PFSK-1 (cell line): ENCODE results near the gene ANO9.

Experiments used
- FOXP2 ChIP-seq: optimal IDR thresholded peaks from 2 replicates; pipeline ENCODE3; 2011; ENCODE audit warnings: borderline replicate concordance, control low read depth, inconsistent platforms; ENCODE audit not compliant: insufficient read depth; ENCODE audit errors: extremely low read length, extremely low read depth
- POLR2AphosphoS5 ChIP-seq: IDR thresholded peaks from 2 replicates; pipeline ENCODE4 v1.6.1; 2012; ENCODE audit warnings: low read depth, mild to moderate bottlenecking, control low read depth, low read length, moderate library complexity
- SIN3A ChIP-seq: IDR thresholded peaks from 2 replicates; pipeline ENCODE4 v1.6.1; 2012; ENCODE audit warnings: mild to moderate bottlenecking, low read length, moderate library complexity, borderline replicate concordance; ENCODE audit not compliant: insufficient read depth
- TAF1 ChIP-seq: IDR thresholded peaks from 2 replicates; pipeline ENCODE4 v1.6.1; 2012; ENCODE audit warnings: low read length, control low read depth, borderline replicate concordance; ENCODE audit not compliant: insufficient read depth
- TF ChIP-seq, protein P1 (sequence below), 2 experiments: IDR thresholded peaks; 2 replicates each; pipeline versions ENCODE4 v1.6.1 to v1.8.0; 2011 to 2012; ENCODE audit warnings: low read depth in 2 of 2, low read length in 2 of 2, control low read depth in 1 of 2, inconsistent platforms in 1 of 2, mild to moderate bottlenecking in 1 of 2, moderate library complexity in 1 of 2; ENCODE audit not compliant: insufficient read depth in 1 of 2

Gene ANO9

DNA sequence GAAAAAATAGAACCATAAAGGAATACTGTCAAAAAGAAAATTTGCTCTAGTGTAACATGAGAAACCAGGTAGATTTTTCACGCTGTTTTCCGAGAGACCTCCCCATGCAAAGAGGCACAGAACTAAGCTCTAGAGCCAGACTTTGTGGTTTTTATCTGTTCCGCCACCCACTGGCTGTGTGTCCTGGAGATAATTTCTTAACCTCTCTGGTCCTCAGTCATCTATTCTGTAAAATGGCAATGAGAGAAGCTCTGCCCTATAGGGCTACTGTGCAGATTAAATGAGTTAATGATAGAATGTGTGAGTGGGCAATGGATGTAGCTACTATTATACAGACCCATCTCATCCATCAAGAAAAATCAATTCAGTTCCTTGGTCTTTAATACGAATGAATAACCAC, 17.6 kb downstream of the ANO9 start:
- TF ChIP-seq, protein P1, sequence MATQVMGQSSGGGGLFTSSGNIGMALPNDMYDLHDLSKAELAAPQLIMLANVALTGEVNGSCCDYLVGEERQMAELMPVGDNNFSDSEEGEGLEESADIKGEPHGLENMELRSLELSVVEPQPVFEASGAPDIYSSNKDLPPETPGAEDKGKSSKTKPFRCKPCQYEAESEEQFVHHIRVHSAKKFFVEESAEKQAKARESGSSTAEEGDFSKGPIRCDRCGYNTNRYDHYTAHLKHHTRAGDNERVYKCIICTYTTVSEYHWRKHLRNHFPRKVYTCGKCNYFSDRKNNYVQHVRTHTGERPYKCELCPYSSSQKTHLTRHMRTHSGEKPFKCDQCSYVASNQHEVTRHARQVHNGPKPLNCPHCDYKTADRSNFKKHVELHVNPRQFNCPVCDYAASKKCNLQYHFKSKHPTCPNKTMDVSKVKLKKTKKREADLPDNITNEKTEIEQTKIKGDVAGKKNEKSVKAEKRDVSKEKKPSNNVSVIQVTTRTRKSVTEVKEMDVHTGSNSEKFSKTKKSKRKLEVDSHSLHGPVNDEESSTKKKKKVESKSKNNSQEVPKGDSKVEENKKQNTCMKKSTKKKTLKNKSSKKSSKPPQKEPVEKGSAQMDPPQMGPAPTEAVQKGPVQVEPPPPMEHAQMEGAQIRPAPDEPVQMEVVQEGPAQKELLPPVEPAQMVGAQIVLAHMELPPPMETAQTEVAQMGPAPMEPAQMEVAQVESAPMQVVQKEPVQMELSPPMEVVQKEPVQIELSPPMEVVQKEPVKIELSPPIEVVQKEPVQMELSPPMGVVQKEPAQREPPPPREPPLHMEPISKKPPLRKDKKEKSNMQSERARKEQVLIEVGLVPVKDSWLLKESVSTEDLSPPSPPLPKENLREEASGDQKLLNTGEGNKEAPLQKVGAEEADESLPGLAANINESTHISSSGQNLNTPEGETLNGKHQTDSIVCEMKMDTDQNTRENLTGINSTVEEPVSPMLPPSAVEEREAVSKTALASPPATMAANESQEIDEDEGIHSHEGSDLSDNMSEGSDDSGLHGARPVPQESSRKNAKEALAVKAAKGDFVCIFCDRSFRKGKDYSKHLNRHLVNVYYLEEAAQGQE (IDR thresholded peaks at IDR 0.05; ENCODE audit: insufficient read depth in 1 of 2, low read depth in 2 of 2, low read length in 2 of 2): no peak
- TF ChIP-seq POLR2AphosphoS5 (no peak), TAF1 (no peak), SIN3A (no peak), FOXP2 (no peak)

DNA sequence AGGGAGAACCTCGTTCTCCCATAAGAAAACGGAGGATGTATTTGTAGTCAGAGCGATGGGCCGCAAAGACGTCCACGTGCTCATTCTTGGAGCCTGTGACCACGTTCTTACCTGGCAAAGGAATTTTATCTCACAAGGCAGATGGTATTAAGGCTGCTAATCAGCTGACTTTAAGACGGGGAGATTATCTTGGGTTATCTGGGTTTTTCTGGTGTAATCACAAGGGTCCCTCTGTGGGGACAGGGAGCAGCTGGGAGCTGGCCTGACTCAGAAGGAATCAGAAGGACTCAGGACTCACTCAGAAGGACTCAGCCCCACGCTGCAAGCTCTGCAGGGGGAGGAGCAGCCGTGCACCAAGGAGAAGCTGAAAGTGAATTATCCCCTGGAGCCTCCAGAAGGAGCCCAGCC, 19.6 kb downstream of the ANO9 start:
- TF ChIP-seq, protein P1 (IDR thresholded peaks at IDR 0.05; ENCODE audit: insufficient read depth in 1 of 2, low read depth in 2 of 2, low read length in 2 of 2): no peak
- TF ChIP-seq TAF1: no peak
- no peak for TF ChIP-seq POLR2AphosphoS5
- TF ChIP-seq FOXP2: no peak
- TF ChIP-seq SIN3A: no peak

DNA sequence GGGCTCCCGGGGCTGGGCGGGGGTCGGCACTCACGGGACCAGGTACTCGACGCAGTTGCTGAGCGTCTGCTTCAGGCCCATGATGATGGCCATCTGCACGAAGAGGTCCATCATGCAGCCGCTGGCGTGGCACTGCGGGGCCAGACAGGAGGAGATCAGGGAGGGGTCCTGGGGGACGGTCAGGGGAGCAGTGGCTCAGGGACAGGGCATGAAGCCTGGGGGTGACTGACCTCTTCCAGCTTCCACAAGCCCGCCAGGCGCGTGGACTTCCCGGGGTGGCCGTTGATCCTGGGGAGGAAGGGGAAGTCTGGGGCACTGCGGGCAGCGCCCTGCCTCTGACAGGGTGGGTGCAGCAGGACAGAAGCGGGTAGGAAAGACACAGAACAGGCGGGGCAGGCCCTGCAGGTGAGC, 20.9 kb downstream of the ANO9 start:
- TF ChIP-seq SIN3A (no peak), TAF1 (no peak), FOXP2 (no peak), POLR2AphosphoS5 (no peak)
- TF ChIP-seq, protein P1 (IDR thresholded peaks at IDR 0.05; ENCODE audit: insufficient read depth in 1 of 2, low read depth in 2 of 2, low read length in 2 of 2): no peak

DNA sequence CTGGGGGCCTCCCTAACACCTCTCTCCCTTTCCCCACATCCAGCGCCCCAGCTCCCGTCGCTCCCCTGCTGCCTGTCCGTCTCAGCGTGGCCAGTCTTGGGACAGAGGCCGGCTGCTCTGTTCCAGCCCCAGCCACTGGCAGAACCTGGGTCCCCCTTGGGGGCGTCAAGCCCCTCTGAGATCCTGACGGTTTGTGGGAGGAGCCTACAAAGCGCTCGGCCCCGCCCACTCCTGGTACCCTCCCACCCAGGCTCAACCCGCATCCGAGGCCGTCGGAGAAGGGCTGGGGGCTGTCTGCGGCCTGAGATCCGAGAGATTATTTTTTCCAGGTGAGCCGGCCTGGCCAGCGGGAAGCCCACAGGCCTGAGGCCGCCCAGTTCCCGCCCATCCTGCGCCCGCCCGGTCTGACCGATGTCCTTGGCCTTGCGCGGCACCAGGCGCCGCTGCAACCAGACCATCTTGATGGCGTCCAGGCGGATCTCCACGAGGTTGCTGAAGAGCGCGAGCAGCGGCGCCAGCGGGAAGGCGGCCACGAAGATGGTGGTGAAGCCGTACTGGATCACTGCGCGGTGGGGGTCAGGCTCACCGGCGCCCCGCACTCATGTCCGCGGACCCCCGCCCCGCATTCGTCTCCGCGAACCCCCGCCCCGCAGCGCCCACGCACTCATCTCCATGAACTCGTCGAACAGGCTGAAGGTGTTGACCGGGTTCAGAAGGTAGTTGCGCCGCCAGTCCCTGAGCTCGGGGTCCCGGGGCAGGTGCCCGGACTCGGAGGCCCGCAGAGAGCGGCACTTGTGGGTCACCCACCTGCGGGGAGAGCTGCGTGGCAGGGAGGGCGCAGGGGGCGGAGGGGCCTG, 21.5 kb downstream of the ANO9 start:
- TF ChIP-seq FOXP2 (no peak), SIN3A (no peak), TAF1 (no peak), POLR2AphosphoS5 (no peak)
- TF ChIP-seq, protein P1 (IDR thresholded peaks at IDR 0.05; ENCODE audit: insufficient read depth in 1 of 2, low read depth in 2 of 2, low read length in 2 of 2): no peak
